ENCODE data around the gene OR4D2.
"Not testable (repeated sequence)": the region's sequence is repeated elsewhere in the genome, so short reads cannot be mapped to it uniquely, and the experiment has no call there.

OR4D2 gene

GRCh38 chr17:58141505-58141904, 25.3 kb upstream of the OR4D2 start:
- no peaks in the 10 kb centered on the region; the same call in 1 of the 2 replicates for H3K9me3 ChIP-seq (ENCODE audit: control insufficient read depth, insufficient read depth, low read depth, low read length)
- H3K4me3 ChIP-seq (ENCODE audit: low read depth, low read length), result no peak overlapping the region
- H3K36me3 ChIP-seq (ENCODE audit: control insufficient read depth in 2 of 2, insufficient read depth in 1 of 2, low read length in 2 of 2), result no peaks in the 10 kb centered on the region
- no peak for TF ChIP-seq ZNF302 (tag by site-specific recombination; IDR thresholded peaks at IDR 0.05; ENCODE audit: low read depth)
- CTCF ChIA-PET, result interaction anchor here (0.8 kb wide), 1 partner anchor 11 kb away, joined by 3 read pairs; no protein-coding TSS in a partner anchor
- POLR2A ChIA-PET, result no interaction called here
- H3K4me1 ChIP-seq (ENCODE audit: control insufficient read depth, insufficient read depth, low read length), result no peaks in the 10 kb centered on the region
- H3K27ac ChIP-seq (ENCODE audit: extremely low read depth, low read depth, low read length), result no peak overlapping the region

- H3K27ac ChIP-seq (ENCODE audit: extremely low read depth, low read depth, low read length); H3K4me3 ChIP-seq (ENCODE audit: low read depth, low read length); H3K4me1 ChIP-seq (ENCODE audit: control insufficient read depth, insufficient read depth, low read length); POLR2A ChIA-PET; CTCF ChIA-PET; H3K9me3 ChIP-seq (ENCODE audit: control insufficient read depth, insufficient read depth, low read depth, low read length); H3K36me3 ChIP-seq (ENCODE audit: control insufficient read depth in 2 of 2, insufficient read depth in 1 of 2, low read length in 2 of 2): not testable (repeated sequence)
Observed at GRCh38 chr17:58143335-58143734, 23.4 kb upstream of the OR4D2 start.

GRCh38 chr17:58144801-58145200, 22.0 kb upstream of the OR4D2 start:
- Histone ChIP-seq H3K4me3 (ENCODE audit: low read depth, low read length) (no peak overlapping the region), H3K9me3 (ENCODE audit: control insufficient read depth, insufficient read depth, low read depth, low read length) (no peaks in the 10 kb centered on the region; the same call in 1 of the 2 replicates), H3K27ac (ENCODE audit: extremely low read depth, low read depth, low read length) (no peak overlapping the region), H3K36me3 (ENCODE audit: control insufficient read depth in 2 of 2, insufficient read depth in 1 of 2, low read length in 2 of 2) (no peaks in the 10 kb centered on the region), H3K4me1 (ENCODE audit: control insufficient read depth, insufficient read depth, low read length) (no peaks in the 10 kb centered on the region)
- ChIA-PET POLR2A (no interaction called here), CTCF (no interaction called here)
- TF ChIP-seq KLF10 (tag by site-specific recombination; IDR thresholded peaks at IDR 0.05) (no peak), ZNF548 (tag by site-specific recombination; IDR thresholded peaks at IDR 0.05) (no peak), ZNF10 (tag by site-specific recombination; IDR thresholded peaks at IDR 0.05) (no peak), ZNF558 (tag by site-specific recombination; IDR thresholded peaks at IDR 0.05) (peak; percentile 97), ZNF626 (tag by site-specific recombination; IDR thresholded peaks at IDR 0.05) (no peak), ZBTB48 (tag by site-specific recombination; IDR thresholded peaks at IDR 0.05) (no peak), ZNF19 (tag by site-specific recombination; IDR thresholded peaks at IDR 0.05; ENCODE audit: low read depth) (no peak), ZNF2 (tag by site-specific recombination; IDR thresholded peaks at IDR 0.05) (no peak), AEBP2 (tag by site-specific recombination; IDR thresholded peaks at IDR 0.05; ENCODE audit: borderline replicate concordance) (no peak), ZFP41 (tag by site-specific recombination; IDR thresholded peaks at IDR 0.05; ENCODE audit: borderline replicate concordance) (no peak), SETDB1 (IDR thresholded peaks at IDR 0.05; ENCODE audit: insufficient read length, low read length) (peak; percentile 22), ZNF549 (tag by site-specific recombination; IDR thresholded peaks at IDR 0.05) (no peak)

- Histone ChIP-seq H3K27ac (ENCODE audit: extremely low read depth, low read depth, low read length) (no peak within 1 kb of the TSS), H3K36me3 (ENCODE audit: control insufficient read depth in 2 of 2, insufficient read depth in 1 of 2, low read length in 2 of 2) (no peaks in the 10 kb centered on the region), H3K9me3 (ENCODE audit: control insufficient read depth, insufficient read depth, low read depth, low read length) (no peaks in the 10 kb centered on the region; the same call in 1 of the 2 replicates), H3K4me3 (ENCODE audit: low read depth, low read length) (no peak within 1 kb of the TSS), H3K4me1 (ENCODE audit: control insufficient read depth, insufficient read depth, low read length) (no peaks in the 10 kb centered on the region)
- CTCF ChIA-PET, result interaction anchor here (0.5 kb wide), 1 partner anchor 314 kb away, joined by 3 read pairs; no protein-coding TSS in a partner anchor
- POLR2A ChIA-PET, result interaction anchor here (0.6 kb wide), 1 partner anchor 271 kb away, joined by 5 read pairs; no protein-coding TSS in a partner anchor
- TF ChIP-seq ZBTB10 (tag by site-specific recombination; IDR thresholded peaks at IDR 0.05) (no peak), ZNF202 (tag by site-specific recombination; IDR thresholded peaks at IDR 0.05; ENCODE audit: borderline replicate concordance) (no peak), HOXC10 (CRISPR knock-in tag; IDR thresholded peaks at IDR 0.05) (no peak), GLIS1 (tag by site-specific recombination; IDR thresholded peaks at IDR 0.05) (no peak), ZNF155 (tag by site-specific recombination; IDR thresholded peaks at IDR 0.05) (no peak), GLI4 (tag by site-specific recombination; IDR thresholded peaks at IDR 0.05) (no peak), ZXDB (tag by site-specific recombination; IDR thresholded peaks at IDR 0.05) (no peak), ZNF843 (tag by site-specific recombination; IDR thresholded peaks at IDR 0.05) (no peak), ZNF341 (tag by site-specific recombination; IDR thresholded peaks at IDR 0.05; ENCODE audit: low read depth) (no peak), ZBTB26 (tag by site-specific recombination; optimal IDR thresholded peaks at IDR 0.05) (no peak), REPIN1 (tag by site-specific recombination; IDR thresholded peaks at IDR 0.05; ENCODE audit: low read depth) (no peak)
Observed at GRCh38 chr17:58147930-58148434, 18.8 kb upstream of the OR4D2 start, which contains the start of gene OR4D1. OR4D1 (plus strand) TSS chr17:58148384; CDS start chr17:58155154, 6,770 bp downstream.

Measured in HEK293 (cell line).